Suppressor macrophage (primary cell): Measurements from ENCODE around the gene TGM4.
"Not testable (repeated sequence)": the region's sequence is repeated elsewhere in the genome, so short reads cannot be mapped to it uniquely, and the experiment has no call there.

Experiments
- DNase-seq, 4 experiments: peaks; one replicate each; pipeline ENCODE4 v3.0.0-alpha.2; 2020 to 2022

The TGM4 gene

DNA sequence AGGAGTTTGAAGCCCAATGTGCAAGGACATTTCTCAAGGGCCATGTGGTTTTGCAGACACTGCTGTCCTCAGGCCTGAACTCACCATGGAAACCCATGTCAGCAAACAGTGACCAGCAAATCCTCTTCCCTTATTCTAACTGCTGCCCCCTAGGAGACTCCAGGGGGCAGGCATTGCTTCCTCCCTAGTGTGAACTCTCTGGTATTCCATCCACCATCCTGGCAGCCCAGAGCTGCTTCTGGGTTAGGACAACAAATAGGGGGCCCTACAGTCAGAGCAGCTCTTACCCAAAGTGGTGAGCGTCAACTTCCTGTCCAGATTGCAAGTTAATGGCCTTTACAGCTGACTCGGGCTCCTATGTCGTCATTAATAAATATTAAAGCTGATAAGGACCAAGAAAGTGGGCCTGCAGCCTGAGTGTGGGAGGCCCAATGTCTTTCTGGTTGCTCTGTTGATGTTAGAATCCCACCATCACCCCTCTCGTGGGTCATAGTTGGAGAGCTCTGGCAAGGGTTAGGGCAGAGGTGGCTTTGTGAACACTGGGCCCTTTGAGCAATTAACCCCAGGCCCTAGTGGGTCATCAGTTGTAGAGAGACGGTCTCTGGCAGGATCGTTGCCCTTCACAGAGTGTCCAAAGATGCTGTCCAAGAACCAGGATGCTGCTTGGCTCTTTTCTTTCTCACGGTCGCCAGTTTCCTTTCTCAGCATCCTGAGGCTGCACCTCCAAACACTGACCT lies 41.5 kb downstream of the TGM4 start:
- DNase-seq = peak in 3 of 4 experiments; percentile 9 to 23 (median 19)

GRCh38 chr3:44918087-44918486 lies 43.7 kb downstream of the TGM4 start:
- DNase-seq = no peak

- DNase-seq = no peak
These were observed 44.2 kb downstream of the TGM4 start for GRCh38 chr3:44918581-44918980.

- DNase-seq = peak in 3 of 4 experiments; percentile 4 to 33 (median 7)
These were observed 45.7 kb downstream of the TGM4 start for GRCh38 chr3:44920081-44920480.

- DNase-seq = peak in 1 of 4 experiments; percentile 5
These were observed 49.4 kb downstream of the TGM4 start for GRCh38 chr3:44923632-44924456.

- DNase-seq = no peak
These were observed 50.2 kb downstream of the TGM4 start for GRCh38 chr3:44924457-44925084.

DNA sequence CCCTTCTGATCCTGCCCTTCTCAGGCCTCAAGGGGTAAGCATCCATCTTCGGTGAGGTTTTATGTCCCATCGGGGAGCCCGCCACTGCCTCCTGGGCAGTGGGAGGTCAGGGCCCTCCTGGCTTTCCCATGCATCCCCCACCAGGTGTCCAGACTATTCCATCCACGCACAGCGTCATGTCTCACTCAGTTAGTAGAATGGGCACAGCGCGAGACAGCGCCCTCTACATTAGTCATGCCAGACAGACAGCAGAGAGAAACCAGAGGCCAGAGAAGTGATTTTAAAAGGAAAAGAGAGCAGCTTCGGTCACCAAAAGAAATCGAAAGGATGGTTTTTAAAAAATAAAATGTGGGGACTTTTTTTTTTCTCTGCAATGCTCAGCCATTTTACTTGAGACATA lies 51.8 kb downstream of the TGM4 start:
- no peak for DNase-seq

DNA sequence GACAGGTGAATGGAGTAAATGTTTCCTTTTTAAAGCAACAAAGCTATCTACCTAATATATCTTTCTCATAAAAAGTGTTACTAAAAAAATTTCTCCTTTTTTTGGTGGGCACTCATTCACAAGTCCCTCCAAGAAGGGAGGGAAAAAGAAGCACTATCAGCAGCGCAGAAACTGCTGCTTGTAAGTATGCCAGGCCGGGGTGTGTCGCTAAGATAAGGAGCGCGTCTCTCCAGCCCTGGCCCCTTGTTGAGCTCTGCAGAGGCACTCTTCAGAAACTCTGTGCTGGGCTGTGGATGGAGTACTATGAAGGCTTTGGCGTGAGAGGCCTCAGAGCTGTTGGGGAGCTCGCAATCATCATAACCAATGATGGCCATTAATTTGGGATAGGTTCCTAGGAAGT lies 52.5 kb downstream of the TGM4 start:
- DNase-seq = no peak

DNA sequence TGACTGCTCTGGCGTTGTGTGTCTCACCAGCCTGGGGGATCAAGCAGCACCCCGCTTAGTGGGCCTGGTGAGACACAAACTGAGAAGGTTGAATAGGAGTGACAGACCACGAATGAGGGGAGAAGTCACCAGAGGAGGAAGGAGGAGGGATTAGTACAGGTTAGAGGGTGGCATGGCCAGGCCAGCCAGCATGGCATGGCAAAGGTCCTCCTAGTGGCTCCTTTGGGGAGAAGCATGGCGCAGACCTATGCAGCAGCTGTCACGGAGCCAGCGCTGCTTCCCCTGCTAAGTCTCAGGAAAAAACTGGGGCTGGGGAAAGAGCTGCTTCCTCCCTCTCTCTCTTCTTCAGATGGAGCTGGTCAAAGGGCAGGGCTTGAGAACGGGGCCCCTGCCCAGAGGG lies 53.0 kb downstream of the TGM4 start:
- DNase-seq = no peak

GRCh38 chr3:44929782-44930181 lies 55.4 kb downstream of the TGM4 start:
- DNase-seq = no peak

- DNase-seq = no peak
These were observed 56.5 kb downstream of the TGM4 start for GRCh38 chr3:44930911-44931310.

- no peak for DNase-seq
These were observed 57.4 kb downstream of the TGM4 start for GRCh38 chr3:44931791-44932190.

GRCh38 chr3:44932271-44932670 lies 57.9 kb downstream of the TGM4 start:
- no peak for DNase-seq

- no peak for DNase-seq
These were observed 58.9 kb downstream of the TGM4 start for GRCh38 chr3:44932986-44933944.

DNA sequence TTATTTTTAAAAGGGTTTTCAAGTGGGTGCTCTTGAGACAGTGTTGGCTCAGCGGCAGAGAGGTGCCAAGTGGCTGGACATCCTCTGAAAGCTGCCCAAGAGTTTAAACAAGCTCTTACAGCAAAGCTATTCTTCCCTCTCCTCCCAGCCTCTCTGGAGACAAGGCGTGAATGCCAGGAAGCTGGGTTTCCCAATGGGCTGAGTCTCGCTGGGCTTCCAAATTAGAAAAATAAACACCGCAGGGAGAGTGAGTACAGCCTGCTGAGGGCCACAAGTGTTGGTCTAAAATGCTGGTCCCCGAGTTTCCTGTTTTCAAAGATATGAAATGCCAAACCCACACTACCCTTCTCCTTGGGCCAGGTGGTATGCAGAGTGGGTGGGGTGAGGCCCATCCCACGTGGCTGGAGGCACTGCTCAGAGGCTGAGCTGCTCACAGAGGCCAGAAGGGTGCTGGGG lies 65.2 kb downstream of the TGM4 start:
- DNase-seq = no peak

- DNase-seq = no peak
These were observed 68.0 kb downstream of the TGM4 start for GRCh38 chr3:44942202-44942921.

- no peak for DNase-seq
These were observed 73.8 kb downstream of the TGM4 start for GRCh38 chr3:44948239-44948638.

DNA sequence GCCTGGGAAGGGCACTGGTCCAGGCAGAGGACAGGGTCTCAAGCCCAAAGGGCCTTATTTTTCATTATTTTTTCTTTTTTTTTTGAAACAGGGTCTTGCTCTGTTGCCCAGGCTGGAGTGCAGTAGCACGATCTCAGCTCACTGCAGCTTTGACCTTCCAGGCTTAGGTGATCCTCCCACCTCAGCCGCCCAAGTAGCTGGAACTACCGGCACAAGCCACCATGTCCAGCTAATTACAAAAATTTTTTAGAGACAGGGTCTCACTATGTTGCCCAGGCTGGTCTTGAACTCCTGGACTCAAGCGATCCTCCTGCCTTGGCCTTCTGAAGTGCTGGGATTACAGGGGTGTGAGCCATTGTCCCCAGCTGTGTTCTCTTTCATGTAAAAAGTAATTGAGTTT lies 75.4 kb downstream of the TGM4 start:
- not testable (repeated sequence) for DNase-seq

DNA sequence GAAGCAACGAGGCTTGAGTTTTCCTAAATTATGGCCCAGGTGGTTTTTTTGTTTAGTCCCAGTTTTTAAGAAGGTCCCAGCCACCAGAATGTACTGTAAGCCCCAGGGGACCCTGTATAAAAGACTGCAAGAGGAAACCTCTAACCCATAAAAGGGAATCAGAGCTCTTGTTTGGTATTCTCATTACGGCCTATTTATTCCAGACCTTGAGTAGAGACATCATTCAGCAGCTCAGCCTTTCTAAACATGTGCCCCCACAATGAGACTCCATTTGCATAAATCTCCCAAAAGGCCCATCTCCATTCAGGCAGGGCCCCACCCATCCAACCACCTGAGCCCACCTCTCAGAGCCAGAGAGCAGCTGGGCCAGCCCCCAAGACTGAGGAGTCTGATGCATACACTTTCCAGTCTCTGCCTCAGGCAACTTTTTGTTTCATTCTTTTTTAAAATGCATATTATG lies 75.9 kb downstream of the TGM4 start:
- DNase-seq = no peak

DNA sequence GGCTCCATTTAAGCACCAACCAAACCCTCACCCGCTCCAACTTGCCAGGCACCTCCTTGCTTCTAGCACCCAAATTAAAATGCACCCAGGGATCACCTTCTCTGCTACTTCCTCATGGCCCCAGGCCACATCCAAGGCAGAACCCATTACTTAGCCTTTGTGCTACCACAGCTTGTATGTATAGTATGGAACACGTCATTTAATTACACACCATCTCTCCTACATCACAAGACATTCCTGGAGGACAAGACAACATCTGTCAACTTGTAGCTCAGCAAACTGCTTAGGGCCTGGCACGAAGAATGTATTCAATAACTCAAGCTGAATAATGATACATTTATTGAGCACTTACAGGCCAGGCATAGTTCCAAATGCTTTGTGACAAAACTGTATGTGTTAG lies 78.3 kb downstream of the TGM4 start:
- no peak for DNase-seq

GRCh38 chr3:44954304-44954703 lies 79.9 kb downstream of the TGM4 start:
- DNase-seq = peak; percentile 50 to 83 (median 64)
